Transverse colon (tissue), 3 donors: ENCODE measurements around the gene TNRC6C.

ENCODE experiments used
- EP300 ChIP-seq: sonication (generic); formaldehyde crosslinking; IDR thresholded peaks from one replicate; pipeline ENCODE4 v1.6.1; 2017; ENCODE audit warnings: antibody characterized with exemption, low read depth
- TF ChIP-seq, protein P1 (sequence below), 5 experiments: fragments of 200-600 bp in 3 of 5; fragments of 450-650 bp in 2 of 5; sonication (generic) in 3 of 5; IDR thresholded peaks; 1 replicate in 2 of 5; 2 replicates in 3 of 5; pipeline ENCODE4 v1.5.1; 2016 to 2017; ENCODE audit warnings: antibody characterized with exemption in 5 of 5, inconsistent platforms in 3 of 5, mild to moderate bottlenecking in 2 of 5, moderate library complexity in 1 of 5

DNA sequence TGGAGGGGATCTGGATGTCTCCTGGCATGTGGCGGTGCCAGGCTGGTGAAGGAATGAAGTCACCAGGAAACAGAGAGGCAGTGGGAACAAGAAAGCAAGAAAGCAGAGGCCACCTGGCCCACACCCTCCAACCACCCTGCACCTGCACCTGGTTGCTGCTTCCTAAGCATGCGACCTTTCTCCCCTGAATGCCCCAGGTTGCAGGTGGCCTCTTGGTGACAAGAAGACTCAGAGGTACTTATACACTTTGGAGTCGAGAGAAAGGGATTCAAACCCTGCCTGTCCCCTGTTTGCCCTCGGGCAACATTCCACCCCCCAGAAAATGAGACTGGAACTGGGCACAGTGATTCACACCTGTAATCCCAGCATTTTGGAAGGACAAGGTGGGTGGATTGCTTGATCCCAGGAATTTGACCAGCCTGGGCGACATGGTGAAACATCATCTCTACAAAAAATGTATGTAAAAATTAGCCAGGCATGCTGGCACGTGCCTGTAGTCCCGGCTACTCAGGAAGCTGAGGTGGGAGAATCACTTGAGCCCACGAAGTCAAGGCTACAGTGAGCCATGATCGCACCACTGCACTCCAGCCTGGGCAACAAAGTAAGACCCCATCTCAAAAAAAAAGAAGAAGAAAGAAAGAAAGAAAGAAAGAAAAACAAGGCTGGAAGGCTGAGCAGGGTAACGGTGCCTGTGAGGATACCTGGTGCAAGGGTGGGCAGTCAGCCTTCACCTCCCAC is 34.6 kb upstream of the TNRC6C start:
- TF ChIP-seq, protein P1, sequence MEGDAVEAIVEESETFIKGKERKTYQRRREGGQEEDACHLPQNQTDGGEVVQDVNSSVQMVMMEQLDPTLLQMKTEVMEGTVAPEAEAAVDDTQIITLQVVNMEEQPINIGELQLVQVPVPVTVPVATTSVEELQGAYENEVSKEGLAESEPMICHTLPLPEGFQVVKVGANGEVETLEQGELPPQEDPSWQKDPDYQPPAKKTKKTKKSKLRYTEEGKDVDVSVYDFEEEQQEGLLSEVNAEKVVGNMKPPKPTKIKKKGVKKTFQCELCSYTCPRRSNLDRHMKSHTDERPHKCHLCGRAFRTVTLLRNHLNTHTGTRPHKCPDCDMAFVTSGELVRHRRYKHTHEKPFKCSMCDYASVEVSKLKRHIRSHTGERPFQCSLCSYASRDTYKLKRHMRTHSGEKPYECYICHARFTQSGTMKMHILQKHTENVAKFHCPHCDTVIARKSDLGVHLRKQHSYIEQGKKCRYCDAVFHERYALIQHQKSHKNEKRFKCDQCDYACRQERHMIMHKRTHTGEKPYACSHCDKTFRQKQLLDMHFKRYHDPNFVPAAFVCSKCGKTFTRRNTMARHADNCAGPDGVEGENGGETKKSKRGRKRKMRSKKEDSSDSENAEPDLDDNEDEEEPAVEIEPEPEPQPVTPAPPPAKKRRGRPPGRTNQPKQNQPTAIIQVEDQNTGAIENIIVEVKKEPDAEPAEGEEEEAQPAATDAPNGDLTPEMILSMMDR (IDR thresholded peaks at IDR 0.05), result no peak
- no peak for TF ChIP-seq EP300
